Activated CD8-positive, alpha-beta memory T cell treated with anti-CD3 and anti-CD28 coated beads, Interleukin-2, amount 50 U/mL, for 1 hour (primary cell): ENCODE measurements around the gene ZNF689.
"Not testable (repeated sequence)": the region's sequence is repeated elsewhere in the genome, so short reads cannot be mapped to it uniquely, and the experiment has no call there.

ENCODE experiments used
- DNase-seq: peaks from one replicate; pipeline ENCODE4 v3.0.0-alpha.2; 2020; ENCODE audit errors: extremely low read depth

Gene ZNF689

DNA sequence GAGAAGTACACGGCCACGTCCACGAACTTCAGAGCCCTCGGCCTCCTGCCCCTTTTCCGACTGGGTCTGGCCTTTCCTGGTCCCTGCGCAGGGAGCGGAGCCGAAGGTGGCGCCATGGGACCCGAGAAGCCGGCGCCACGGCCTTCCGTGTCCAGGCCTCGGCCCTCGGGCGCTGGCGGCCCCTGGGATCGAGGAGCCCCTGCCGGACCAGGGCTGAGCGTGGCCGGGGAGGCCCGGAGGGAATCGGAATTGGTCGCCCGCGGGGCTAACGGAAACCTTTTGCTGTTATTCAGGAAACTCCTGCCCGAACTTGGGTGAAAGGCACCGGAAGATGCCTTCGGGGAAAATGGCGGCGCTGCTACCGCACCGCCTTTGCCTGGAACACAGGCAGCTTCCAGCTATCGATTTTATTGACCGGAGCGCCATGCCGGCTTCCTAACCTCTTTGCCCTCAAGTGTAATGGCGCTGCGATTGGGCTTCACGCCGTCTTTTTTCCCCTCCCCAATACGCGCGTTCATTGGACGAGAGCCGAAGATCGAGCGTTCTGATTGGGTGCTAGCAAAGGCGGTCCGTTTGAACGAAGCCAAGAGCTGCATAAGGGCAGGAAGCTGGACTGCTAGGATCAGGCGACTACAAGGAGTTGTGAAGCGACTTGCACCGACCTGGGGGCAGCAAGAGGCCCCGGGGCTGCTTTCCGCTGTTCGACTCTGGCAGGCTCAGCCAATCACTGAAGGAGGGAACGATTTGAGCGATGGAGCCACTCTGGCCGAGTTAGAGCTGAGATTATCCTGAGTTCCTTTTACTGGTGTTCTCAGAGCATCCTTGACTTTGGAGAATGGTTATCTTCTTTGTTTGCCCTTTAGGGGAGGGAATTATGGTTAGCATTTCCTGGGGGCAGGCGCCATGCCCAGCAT lies at the start of gene ZNF689:
TSS of gene ZNF689 (minus strand) at position 464 of the 914 bp plus-strand sequence. CDS start at position 116, 348 bp downstream.
- DNase-seq = peak; percentile 91

DNA sequence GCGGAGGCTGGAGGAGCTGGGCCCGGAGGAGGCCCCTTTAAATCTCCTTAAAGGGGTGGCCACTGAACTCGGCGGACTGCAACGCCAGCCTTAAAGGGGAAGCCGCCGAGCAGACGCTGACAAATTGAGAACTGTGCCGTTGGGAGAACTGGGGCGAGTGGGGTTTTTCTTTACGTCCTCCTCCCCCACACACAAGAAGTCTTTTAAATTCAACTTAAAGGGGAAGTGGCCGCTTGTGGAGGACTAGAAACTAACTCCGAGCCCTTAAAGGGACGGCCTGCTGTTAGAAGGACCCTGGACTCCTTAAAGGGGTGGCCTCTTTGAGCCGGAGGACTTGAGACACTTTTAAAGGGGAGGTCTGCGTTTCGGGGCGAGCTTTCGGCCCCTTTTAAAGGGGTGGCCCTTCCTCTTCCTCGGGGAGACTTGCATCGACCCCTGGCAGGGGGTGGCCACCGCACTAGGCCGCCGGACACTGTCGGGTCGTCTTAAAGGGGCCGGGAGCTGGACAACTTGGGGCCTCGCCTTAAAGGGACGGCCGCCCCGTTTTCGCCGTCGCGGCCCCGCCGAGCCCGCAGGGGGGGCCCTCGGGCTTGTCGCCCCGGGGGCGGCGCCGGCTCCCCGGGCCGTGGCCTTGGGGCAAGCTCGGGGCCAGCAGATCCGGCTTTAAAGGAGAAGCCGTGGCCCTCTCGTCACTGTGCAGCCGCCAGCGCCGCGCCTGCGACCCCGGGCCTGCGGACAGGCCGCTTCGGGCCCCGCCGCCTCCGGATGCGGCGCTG lies 48.7 kb upstream of the ZNF689 start:
- DNase-seq = no peak

DNA sequence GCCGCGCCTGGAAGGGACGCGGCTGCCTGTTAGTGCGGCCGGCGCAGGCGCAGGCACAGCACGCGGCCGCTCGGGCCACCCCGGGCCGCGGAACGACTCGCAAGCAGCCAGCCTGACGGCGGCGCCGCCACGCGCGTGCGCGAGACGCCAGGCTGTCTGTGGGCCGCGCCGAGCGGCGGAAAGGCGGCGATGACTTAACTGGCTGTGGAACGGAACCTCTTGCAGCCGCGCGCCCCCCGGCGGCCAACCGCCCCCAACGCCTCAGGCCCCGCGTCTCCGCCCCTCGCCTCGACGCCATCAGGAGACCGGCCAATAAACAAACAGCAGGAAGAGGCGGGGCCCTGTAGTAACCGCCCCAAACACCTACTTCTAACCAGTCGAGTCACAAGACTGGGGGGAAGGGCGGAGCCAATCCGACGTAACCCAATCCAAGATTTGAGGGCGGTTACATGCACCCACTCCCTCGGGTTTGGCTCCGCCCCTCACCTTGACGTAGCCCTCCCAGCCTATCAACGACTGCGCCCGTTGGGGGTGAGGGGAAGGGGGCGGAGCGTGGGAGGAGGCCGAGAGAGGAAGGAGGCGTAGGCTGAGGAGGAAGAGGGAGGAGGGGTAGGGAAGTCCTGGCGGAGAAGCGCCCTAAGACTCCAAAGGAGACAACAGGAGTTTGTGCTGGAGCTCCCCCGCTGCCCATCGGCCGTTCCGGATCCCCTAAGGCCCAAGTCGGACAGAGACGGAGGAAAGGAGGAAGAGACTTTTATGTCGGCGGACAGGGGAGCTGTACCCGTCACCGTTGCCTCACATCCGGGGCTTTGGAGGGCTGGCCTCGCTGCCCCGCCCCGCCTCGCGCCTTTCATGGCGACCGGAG lies 47.9 kb upstream of the ZNF689 start, which contains the start of gene FBRS:
TSS of gene FBRS (plus strand) at position 566 of the 865 bp plus-strand sequence. CDS start 1,088 bp downstream, outside the sequence.
- peak; percentile 100 for DNase-seq

DNA sequence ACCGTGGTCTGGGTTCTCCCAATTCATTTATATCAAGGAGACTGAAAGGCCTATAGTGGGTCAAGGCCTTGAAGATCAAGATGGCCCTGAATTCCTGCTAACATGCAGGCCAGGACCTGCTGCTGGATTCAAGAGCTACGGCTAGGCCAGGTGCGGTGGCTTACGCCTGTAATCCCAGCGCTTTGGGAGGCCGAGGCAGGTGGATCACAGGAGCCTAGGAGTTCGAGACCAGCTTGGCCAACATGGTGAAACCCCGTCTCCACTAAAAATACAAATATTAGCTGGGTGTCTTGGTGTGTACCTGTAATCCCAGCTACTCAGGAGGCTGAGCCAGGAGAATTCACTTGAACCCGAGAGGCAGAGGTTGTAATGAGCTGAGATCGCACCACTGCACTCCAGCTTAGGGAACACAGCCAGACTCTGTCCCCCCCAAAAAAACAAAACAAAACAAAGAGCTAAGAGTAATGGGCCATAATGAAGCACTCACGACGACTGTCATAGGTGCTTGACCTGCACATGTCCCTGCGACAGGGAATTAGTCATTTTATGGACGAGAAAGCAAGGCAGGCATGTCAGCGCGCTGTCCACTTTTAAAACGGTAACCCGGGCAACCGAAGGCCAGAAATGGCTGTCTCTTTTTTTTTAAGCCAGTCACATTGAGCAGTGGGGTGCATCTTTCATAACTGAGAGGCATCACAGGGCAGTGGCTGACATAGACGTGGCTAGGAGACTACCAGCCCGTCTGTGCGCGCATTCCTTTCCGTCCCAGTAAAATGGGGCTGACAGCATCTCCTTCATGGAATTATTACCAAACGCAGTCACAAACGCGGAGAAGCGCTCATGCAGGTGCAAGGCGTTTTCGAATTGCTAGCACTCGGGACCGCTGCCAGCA lies 47.0 kb upstream of the ZNF689 start:
- DNase-seq = no peak

DNA sequence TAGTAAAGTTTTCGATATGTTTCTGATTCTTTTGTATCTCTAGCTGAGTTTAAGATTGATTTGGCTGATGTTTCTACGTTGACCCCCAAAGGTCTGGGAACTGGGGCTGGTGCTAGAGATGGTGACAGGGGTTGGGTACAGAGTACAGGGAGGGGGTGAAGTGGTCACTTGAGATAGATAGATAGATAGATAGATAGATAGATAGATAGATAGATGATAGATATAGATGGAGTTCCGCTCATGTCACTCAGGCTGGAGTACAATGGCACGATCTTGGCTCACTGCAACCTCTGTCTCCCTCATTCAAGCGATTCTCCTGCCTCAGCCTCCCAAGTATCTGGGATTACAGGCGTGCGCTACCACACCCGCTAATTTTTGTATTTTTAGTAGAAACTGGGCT lies 46.2 kb upstream of the ZNF689 start:
- no peak for DNase-seq

DNA sequence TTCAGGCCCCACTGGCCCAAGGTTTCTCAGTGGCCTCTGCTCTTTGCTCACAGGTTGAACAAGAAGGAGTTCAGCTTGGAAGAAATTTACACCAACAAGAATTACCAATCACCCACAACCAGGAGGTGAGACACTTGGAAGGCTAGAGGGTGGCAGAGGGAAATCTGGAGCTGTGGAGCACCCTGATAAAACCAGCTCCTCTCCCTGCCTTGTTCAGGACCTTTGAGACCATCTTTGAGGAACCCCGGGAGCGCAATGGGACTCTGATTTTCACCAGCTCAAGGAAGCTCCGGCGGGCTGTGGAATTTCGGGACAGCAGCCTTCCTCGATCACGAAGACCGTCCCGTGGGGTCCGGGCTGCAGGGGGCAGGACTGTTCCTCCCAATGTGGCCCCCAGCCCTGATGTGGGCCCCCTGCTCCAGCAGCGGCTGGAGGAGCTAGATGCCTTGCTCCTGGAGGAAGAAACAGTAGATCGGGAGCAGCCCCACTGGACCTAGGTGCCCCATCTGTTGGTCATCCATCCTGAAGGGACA lies 45.7 kb upstream of the ZNF689 start:
- no peak for DNase-seq

DNA sequence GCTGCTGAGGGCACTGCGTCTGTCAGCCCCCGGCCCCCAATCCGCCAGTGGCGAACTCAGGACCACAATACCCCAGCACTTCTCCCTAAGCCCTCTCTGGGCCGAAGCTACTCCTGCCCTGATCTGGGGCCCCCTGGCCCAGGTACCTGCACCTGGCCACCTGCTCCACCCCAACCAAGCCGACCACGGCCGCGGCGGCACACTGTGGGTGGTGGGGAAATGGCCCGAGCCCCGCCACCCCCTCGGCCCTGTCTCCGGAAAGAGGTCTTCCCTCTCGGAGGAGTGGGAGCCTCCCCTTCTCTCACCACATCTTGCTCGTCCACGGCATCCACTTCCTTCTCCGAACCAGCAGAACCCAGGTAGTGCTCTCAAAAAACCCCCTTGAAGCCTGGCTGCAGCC lies 44.7 kb upstream of the ZNF689 start:
- DNase-seq = no peak

DNA sequence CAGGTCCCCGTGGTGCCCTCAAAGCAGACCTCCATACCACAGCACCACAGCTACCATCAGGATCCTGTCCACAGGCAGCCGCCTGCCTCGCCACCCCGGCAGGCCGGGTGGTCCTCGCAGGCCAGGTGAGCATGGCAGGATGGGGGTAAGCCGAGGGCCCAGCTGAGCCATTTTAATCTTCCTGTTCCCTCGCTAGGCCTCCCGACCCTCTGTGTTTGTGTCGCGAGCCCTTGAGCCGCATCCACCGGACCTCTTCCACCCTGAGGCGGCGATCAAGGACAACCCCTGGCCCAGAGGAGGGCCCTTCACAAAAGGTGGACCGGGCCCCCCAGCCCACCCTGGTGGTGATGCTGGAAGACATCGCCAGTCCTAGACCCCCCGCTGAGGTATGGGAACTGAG lies 42.5 kb upstream of the ZNF689 start:
- no peak for DNase-seq

DNA sequence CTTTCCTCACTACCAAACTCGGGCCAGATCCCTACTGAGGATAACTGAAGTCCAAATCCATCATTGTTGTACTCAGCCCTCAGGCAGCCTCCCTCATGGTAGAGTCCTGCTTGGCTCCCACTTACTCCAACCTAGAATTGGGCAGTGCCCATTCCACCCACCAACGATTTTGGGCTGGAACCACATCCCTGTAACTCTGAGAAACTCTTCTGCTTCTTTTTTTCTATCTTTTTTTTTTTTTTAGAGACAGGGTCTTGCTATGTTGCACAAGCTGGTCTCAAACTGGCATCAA lies 41.8 kb upstream of the ZNF689 start:
- no peak for DNase-seq

DNA sequence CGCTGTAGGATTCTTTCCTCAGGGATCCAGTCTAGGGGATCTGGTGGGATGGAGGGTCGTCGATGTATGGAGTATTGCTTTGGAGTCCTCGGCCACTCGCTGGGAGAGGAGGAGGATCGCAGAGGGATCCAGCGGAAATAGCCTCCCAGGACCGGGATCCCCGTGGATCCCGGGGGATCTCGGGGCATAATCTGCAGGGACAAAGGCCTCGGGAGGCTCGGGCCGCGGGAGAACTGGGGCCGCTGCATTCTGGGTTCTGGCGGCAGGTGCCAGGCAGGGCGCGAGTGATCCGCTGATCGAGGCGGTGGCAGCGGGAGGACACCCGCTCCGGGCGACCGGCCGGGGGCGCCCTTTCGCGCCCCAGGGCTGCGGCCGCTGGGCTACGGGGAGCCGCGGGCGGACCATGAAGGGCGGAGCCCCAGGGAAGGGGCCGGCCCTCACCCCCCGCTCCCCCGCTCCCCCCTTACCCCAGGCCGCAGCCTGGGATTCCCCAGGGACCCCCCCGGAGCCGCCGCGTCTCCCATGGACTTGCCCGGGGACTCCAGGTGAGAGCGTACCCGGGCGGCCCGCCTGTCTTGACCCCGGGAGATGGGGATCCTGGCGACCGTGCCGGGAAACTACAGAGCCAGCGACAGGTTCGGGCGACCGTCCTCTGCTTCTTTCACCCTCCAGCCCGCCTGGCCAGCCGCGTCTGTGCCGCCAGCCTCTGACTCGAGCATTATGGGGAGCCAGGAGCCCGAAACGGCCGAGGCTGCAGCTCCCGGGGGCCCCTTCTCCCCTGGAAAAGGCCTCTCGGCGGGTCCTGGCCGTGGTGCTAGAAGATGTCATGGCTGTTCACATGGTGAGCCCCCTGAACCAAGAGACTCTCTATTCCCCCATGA lies 41.2 kb upstream of the ZNF689 start:
- no peak for DNase-seq

DNA sequence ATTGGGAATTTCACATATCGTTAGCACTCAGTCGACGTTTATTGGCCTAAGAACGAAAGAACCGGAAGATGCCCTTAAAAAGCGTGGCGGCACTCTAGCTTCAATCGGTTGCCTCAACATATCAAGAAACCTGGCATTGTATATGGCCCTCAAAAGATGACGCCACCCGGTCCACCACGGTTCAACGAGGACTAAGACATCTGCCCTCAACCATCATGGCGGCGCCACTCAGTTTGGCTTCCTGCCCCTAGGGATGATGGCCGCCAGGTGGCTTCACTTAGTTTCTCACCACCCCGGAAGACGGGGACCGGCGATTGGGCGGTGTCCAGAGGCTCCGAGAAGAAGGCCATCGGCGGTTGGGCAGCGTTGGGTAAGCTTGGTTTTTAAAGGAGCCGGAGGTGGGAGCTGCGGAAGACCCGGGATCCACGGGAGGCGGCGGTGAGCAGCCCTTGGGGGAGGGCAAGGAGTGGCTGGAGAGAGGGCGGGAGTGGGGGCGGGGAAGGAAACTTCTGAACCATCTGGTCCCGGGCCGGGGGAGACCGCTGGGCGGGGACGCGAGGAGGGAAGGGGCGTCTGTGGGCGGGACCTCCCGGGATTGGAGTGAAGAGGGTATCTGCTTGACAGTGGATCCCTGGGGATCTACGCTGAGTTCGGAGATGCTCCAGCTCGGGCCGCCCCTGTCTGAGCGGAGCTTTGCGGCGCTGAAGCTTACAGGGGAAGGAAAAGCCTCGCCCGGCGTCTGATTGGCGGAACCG lies 40.4 kb upstream of the ZNF689 start, which contains the start of gene PRR14:
TSS of gene PRR14 (plus strand) at position 592 of the 755 bp plus-strand sequence. CDS start 686 bp downstream, outside the sequence.
- DNase-seq = peak; percentile 97

DNA sequence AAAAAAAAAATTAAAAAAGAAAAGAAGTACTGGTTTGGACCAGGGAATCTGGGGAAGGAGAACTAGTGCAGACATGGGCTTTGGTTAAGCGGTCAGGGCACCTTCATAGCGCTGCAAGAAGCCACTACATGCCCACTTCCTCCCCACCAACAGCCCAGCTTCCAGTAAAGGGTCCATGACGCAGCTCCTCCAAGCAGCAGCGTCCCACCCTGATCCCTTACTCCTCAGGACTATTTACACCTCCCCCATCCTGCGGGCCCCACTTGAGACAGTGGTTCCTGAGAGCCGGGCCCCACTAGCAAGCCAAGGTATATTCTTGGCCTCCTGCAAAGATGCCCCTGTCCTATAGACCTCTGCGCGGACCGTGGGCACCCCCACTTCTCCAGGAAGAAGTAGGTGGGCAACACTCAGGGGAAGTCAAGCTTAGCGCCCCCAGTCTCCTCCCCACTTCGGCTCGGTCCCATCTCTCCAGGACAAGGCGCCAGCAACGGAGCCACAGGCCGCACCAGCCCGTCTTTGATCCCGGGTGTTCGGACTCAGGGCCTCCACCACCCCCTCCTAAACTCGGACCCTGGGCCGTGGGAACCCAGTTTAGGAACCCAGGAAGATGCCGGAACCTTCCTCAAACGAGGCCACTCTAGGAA lies 39.7 kb upstream of the ZNF689 start:
- DNase-seq = no peak

DNA sequence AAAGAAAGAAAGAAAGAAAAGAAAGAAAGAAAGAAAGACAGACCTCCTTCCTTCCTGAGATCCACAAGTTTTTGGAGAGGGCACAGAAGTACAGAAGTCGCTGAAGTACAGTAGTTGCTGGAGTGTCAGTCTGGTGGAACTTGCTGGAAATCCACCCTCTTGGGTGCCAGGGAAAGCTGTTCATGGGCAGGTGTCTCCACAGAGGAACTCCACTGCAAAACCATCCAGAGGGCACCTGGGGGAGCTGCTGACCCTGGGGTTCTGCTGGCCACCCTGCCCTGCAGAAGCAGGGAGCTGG lies 37.0 kb upstream of the ZNF689 start:
- no peak for DNase-seq

DNA sequence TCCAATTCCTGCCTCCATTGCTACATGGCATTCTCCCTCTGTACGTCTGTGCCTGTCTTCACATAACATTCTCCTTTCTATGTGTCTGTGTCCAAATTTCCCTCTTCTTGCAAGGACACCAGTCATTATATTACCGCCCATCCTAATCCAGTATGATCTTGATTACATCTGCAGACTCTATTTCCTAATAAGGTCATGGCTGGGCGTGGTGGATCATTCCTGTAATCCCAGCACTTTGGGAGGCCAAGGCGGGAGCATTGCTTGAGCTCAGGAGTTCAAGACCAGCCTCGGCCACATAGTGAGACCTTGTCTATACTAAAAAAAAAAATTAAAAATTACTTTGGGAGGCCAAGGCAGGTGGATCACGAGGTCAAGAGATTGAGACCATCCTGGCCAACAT lies 35.5 kb upstream of the ZNF689 start:
- DNase-seq = no peak

DNA sequence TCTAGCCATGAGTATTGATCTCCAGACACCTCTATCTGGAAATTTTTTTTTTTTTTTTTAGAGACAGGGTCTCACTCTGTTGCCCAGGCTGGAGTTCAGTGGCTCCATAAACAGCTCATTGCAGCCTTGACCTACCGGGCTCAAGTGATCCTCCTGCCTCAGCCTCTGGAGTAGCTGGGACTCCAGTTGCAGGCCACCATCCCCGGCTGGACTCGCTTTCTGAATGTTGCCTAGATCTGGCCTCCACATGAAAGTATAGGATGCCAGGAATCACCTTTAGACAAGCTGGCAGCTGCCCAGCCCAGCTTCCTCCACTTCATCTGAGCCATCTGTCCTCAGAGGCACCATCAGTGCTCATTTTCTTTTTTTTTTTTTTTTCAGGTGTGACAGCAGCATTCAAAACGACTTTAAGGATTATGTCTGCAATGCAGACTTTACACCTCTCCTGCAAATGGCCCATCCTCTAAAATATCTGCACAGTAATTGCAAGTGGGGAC lies 34.2 kb upstream of the ZNF689 start:
- no peak for DNase-seq

DNA sequence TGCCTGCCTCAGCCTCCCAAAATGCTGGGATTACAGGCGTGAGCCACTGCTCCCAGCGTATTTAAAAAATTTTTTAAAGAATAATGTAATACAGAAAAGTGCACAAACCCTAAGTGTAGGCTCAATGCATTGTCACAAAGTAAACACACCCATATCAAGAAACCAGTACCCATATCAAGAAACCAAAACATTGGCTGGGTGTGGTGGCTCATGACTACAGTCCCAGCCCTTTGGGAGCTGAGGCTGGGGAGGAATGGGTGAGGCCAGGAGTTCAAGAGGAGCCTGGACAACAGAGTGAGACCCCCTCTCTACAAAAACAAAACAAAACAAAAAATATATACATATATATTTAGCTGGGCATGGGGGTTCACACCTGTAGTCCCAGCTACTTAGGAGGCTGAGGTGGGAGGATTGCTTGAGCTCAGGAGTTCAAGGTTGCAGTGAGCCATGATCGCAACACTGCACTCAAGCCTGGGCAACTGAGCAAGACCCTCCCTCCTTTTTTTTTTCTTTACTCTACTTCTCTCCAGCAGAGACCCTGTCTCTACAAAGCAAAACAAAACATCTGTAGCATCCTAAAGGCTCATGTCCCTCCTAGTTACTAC lies 31.3 kb upstream of the ZNF689 start:
- DNase-seq = no peak

DNA sequence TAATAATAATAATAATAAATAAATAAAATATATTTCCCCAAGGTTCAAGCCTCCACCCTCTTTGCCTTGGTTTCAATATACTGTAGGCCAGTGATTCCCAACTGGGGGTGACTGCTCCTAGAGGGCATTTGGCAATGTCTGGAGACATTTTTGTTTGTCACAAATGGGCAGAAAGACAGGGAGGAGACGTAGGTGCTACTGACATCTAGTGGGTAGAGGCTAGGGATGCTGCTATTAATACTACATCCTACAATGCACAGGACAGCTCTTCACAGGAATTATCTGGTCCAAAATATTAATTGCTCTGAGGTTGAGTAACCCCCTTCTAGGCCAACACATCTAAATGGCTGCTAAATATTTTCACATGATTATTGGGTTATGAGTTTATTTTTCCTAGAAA lies 27.8 kb upstream of the ZNF689 start:
- no peak for DNase-seq

DNA sequence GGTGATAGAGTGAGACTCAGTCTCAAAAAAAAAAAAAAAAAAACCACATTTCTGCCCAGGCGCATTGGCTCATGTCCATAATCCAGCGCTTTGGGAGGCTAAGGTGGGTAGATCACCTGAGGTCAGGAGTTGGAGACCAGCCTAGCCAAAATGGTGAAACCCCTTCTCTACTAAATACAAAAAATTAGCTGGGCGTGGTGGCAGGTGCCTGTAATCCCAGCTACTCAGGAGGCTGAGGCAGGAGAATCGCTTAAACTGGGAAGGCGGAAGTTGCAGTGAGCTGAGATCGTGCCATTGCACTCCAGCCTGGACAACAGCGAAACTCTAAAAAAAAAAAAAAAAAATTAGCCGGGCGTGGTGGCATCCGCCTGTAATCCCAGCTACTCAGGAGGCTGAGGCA lies 26.9 kb upstream of the ZNF689 start:
- not testable (repeated sequence) for DNase-seq
